ENCODE data around the gene KCTD3. TPM values are rescaled to one million over a fixed set of nuclear protein-coding genes. Genes with fewer than 3 reads are reported as not detected.

KCTD3 gene
- total RNA-seq, 1 donor from 2014 or later = 25.2 TPM

- H3K4me1 Mint-ChIP-seq (ENCODE audit: low read depth, unreplicated experiment) = no peaks in the 10 kb centered on the region
- H3K79me2 ChIP-seq (ENCODE audit: insufficient read depth, low read length) = no peaks in the 10 kb centered on the region
- H3K4me1 ChIP-seq (ENCODE audit: insufficient read depth, low read length) = no peaks in the 10 kb centered on the region
- no peaks in the 10 kb centered on the region for H3K27me3 Mint-ChIP-seq (ENCODE audit: low read depth, unreplicated experiment)
- no peaks in the 10 kb centered on the region for H4K20me1 ChIP-seq (ENCODE audit: insufficient read depth, low read length)
- no peak overlapping the region for H3K4me2 ChIP-seq (ENCODE audit: low read length)
- FAIRE-seq = no peak
- H3K27me3 ChIP-seq (ENCODE audit: insufficient read depth, low read length) = no peaks in the 10 kb centered on the region
- H3K4me3 ChIP-seq (ENCODE audit: insufficient read depth, low read depth, low read length) = no peak overlapping the region
- no peak overlapping the region for H3K9ac ChIP-seq (ENCODE audit: low read length)
- H3K27ac Mint-ChIP-seq (ENCODE audit: unreplicated experiment) = no peak overlapping the region
- peaks cover 3% of the 10 kb centered on the region for H3K9me3 ChIP-seq (ENCODE audit: insufficient read depth, low read depth, low read length)
- no peaks in the 10 kb centered on the region for H3K36me3 Mint-ChIP-seq (ENCODE audit: low read depth, unreplicated experiment)
- no peak overlapping the region for H3K27ac ChIP-seq (ENCODE audit: low read depth, low read length)
- H2AFZ ChIP-seq (ENCODE audit: low read depth, low read length) = no peak overlapping the region
- no peaks in the 10 kb centered on the region for H3K9me3 Mint-ChIP-seq (ENCODE audit: unreplicated experiment)
- no peak overlapping the region for H3K4me3 Mint-ChIP-seq (ENCODE audit: unreplicated experiment)
- DNase-seq (ENCODE audit: low read depth) = no peak
- no peak for TF ChIP-seq EZH2 (IDR thresholded peaks at IDR 0.05; ENCODE audit: insufficient read depth, low read length)
- no peak for TF ChIP-seq CTCF (IDR thresholded peaks at IDR 0.05; ENCODE audit: insufficient read depth, low read depth, low read length)
- H3K36me3 ChIP-seq (ENCODE audit: insufficient read depth, low read length) = no peaks in the 10 kb centered on the region
Measured at GRCh38 chr1:215544566-215544965, 22.5 kb upstream of the KCTD3 start.

GRCh38 chr1:215545096-215545495, 22.0 kb upstream of the KCTD3 start:
- H3K27me3 ChIP-seq (ENCODE audit: insufficient read depth, low read length) = no peaks in the 10 kb centered on the region
- FAIRE-seq (no peak), DNase-seq (ENCODE audit: low read depth) (no peak)
- no peak overlapping the region for H2AFZ ChIP-seq (ENCODE audit: low read depth, low read length)
- Mint-ChIP-seq H3K9me3 (ENCODE audit: unreplicated experiment) (no peaks in the 10 kb centered on the region), H3K4me1 (ENCODE audit: low read depth, unreplicated experiment) (no peaks in the 10 kb centered on the region), H3K4me3 (ENCODE audit: unreplicated experiment) (no peak overlapping the region), H3K27me3 (ENCODE audit: low read depth, unreplicated experiment) (no peaks in the 10 kb centered on the region), H3K27ac (ENCODE audit: unreplicated experiment) (no peak overlapping the region), H3K36me3 (ENCODE audit: low read depth, unreplicated experiment) (no peaks in the 10 kb centered on the region)
- H3K36me3 ChIP-seq (ENCODE audit: insufficient read depth, low read length) = no peaks in the 10 kb centered on the region
- H4K20me1 ChIP-seq (ENCODE audit: insufficient read depth, low read length) = no peaks in the 10 kb centered on the region
- H3K9ac ChIP-seq (ENCODE audit: low read length) = no peak overlapping the region
- H3K9me3 ChIP-seq (ENCODE audit: insufficient read depth, low read depth, low read length) = peaks cover 3% of the 10 kb centered on the region
- H3K4me1 ChIP-seq (ENCODE audit: insufficient read depth, low read length) = no peaks in the 10 kb centered on the region
- no peak overlapping the region for H3K4me3 ChIP-seq (ENCODE audit: insufficient read depth, low read depth, low read length)
- H3K4me2 ChIP-seq (ENCODE audit: low read length) = no peak overlapping the region
- TF ChIP-seq EZH2 (IDR thresholded peaks at IDR 0.05; ENCODE audit: insufficient read depth, low read length) (no peak), CTCF (IDR thresholded peaks at IDR 0.05; ENCODE audit: insufficient read depth, low read depth, low read length) (no peak)
- H3K79me2 ChIP-seq (ENCODE audit: insufficient read depth, low read length) = no peaks in the 10 kb centered on the region
- no peak overlapping the region for H3K27ac ChIP-seq (ENCODE audit: low read depth, low read length)

- no peaks in the 10 kb centered on the region for H3K4me1 ChIP-seq (ENCODE audit: insufficient read depth, low read length)
- H3K36me3 ChIP-seq (ENCODE audit: insufficient read depth, low read length) = no peaks in the 10 kb centered on the region
- H2AFZ ChIP-seq (ENCODE audit: low read depth, low read length) = no peak overlapping the region
- FAIRE-seq (no peak), DNase-seq (ENCODE audit: low read depth) (no peak)
- H3K9me3 ChIP-seq (ENCODE audit: insufficient read depth, low read depth, low read length) = peaks cover 3% of the 10 kb centered on the region
- no peaks in the 10 kb centered on the region for H3K27me3 ChIP-seq (ENCODE audit: insufficient read depth, low read length)
- no peak overlapping the region for H3K4me3 ChIP-seq (ENCODE audit: insufficient read depth, low read depth, low read length)
- no peak overlapping the region for H3K4me3 Mint-ChIP-seq (ENCODE audit: unreplicated experiment)
- H3K79me2 ChIP-seq (ENCODE audit: insufficient read depth, low read length) = no peaks in the 10 kb centered on the region
- H3K27me3 Mint-ChIP-seq (ENCODE audit: low read depth, unreplicated experiment) = no peaks in the 10 kb centered on the region
- no peak overlapping the region for H3K9ac ChIP-seq (ENCODE audit: low read length)
- no peak overlapping the region for H3K4me2 ChIP-seq (ENCODE audit: low read length)
- H3K9me3 Mint-ChIP-seq (ENCODE audit: unreplicated experiment) = no peaks in the 10 kb centered on the region
- no peaks in the 10 kb centered on the region for H4K20me1 ChIP-seq (ENCODE audit: insufficient read depth, low read length)
- H3K4me1 Mint-ChIP-seq (ENCODE audit: low read depth, unreplicated experiment) = no peaks in the 10 kb centered on the region
- no peaks in the 10 kb centered on the region for H3K36me3 Mint-ChIP-seq (ENCODE audit: low read depth, unreplicated experiment)
- TF ChIP-seq CTCF (IDR thresholded peaks at IDR 0.05; ENCODE audit: insufficient read depth, low read depth, low read length) (no peak), EZH2 (IDR thresholded peaks at IDR 0.05; ENCODE audit: insufficient read depth, low read length) (no peak)
- H3K27ac ChIP-seq (ENCODE audit: low read depth, low read length) = no peak overlapping the region
- no peak overlapping the region for H3K27ac Mint-ChIP-seq (ENCODE audit: unreplicated experiment)
Measured at GRCh38 chr1:215547011-215547410, 20.1 kb upstream of the KCTD3 start.
